Mucosa of stomach (tissue), 1 donor: ENCODE data around the gene MACO1.

Experiments used
- H3K27me3 ChIP-seq: one replicate; pipeline ENCODE4 v1.7.0; 2013; ENCODE audit warnings: mild to moderate bottlenecking, low read length; ENCODE audit not compliant: control insufficient read depth, insufficient read depth
- H3K36me3 ChIP-seq: one replicate; pipeline ENCODE4 v1.7.0; 2013; ENCODE audit warnings: low read length; ENCODE audit not compliant: control insufficient read depth, insufficient read depth
- H3K4me1 ChIP-seq: one replicate; pipeline ENCODE4 v1.7.0; 2013; ENCODE audit warnings: mild to moderate bottlenecking, low read length; ENCODE audit not compliant: control insufficient read depth, insufficient read depth
- H3K4me3 ChIP-seq: one replicate; pipeline ENCODE4 v1.7.0; 2013; ENCODE audit warnings: low read length
- H3K9ac ChIP-seq: one replicate; pipeline ENCODE4 v1.7.0; 2013; ENCODE audit warnings: mild to moderate bottlenecking, low read length, moderate library complexity
- H3K9me3 ChIP-seq: one replicate; pipeline ENCODE4 v1.7.0; 2013; ENCODE audit warnings: mild to moderate bottlenecking, low read length, moderate library complexity; ENCODE audit not compliant: control insufficient read depth
- donor health status: Pancreatic carcinoma.

The MACO1 gene

DNA sequence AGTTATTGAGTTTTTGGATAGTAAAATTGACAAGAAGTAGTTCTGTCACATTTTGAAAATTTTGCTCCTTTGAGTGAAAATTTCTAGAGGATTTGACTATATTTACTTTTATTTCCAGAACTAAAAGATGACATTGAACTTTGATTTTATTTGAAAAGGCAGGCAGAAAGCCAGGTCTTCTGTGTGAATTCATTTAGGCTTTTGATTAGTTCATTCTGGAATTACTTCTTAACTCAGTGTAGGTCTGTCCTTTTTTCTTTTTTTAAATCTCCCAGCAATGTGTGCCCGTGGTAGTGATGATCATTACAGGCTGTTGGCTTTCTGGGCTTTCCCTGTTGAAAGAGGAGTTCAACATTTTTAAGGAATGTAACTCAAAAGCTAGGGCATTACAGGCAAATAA, 53.8 kb downstream of the MACO1 start:
- Histone ChIP-seq H3K4me1 (no peaks in the 10 kb centered on the region), H3K9ac (no peak overlapping the region), H3K9me3 (no peaks in the 10 kb centered on the region), H3K36me3 (no peaks in the 10 kb centered on the region), H3K4me3 (no peak overlapping the region), H3K27me3 (no peaks in the 10 kb centered on the region)

DNA sequence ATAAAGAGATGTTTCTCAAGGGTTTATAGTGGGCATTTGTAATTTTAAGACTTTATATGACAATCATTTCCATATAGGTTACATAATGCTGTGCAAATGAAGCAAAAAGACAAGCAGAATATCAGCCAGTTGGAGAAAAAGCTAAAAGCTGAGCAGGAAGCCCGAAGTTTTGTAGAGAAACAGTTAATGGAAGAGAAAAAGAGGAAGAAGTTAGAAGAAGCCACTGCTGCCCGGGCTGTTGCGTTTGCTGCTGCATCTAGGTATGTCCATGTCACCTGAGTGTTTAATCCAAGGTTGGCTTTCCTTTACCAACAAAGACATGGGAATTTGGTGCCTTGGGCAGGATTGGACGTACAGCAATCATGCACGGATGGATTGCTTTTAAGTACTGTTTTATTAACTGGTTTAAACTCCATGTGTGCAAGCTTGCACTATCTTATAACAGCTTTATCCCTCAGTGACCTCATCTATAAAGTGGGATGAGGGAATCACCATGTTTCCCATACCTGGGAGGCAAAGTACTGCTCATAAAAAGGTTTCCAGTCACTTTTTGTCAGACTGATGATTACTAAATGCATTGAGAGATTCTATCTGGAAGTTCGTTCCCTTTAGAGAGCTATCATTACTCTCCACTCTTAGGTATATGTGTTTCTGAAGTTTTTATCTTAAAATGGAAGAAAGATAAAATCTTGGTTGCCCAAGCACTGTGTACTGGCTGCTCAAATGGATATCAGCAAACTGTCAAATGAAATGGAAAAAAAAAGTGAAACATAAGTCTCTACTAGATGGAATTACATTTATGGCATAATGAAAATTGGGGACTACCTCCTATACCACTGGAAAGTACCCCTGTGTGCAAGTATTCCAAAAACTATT, 55.1 kb downstream of the MACO1 start:
- Histone ChIP-seq H3K4me3 (no peak overlapping the region), H3K4me1 (no peaks in the 10 kb centered on the region), H3K36me3 (no peaks in the 10 kb centered on the region), H3K9ac (no peak overlapping the region), H3K9me3 (no peaks in the 10 kb centered on the region), H3K27me3 (no peaks in the 10 kb centered on the region)

DNA sequence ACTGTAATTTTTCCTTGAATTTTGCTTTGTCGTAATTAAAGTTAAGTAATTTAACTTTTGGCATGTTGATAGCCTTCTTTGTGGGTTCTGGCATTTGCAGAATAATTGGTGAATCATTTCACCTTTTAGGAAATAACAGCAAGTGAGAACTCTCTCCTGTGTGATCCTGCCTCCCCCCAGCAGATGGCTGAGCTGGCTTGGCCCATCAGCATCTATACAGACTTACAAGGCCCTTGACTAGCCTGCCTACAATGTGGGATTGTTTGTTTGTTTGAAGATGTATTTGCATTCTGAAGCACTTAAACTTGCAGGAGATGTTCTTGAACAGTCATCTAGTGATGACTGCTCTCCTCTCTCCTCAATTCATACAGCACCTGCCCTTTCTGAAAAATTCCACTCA, 55.9 kb downstream of the MACO1 start:
- Histone ChIP-seq H3K27me3 (no peaks in the 10 kb centered on the region), H3K9ac (no peak overlapping the region), H3K4me3 (no peak overlapping the region), H3K9me3 (no peaks in the 10 kb centered on the region), H3K4me1 (no peaks in the 10 kb centered on the region), H3K36me3 (no peaks in the 10 kb centered on the region)

DNA sequence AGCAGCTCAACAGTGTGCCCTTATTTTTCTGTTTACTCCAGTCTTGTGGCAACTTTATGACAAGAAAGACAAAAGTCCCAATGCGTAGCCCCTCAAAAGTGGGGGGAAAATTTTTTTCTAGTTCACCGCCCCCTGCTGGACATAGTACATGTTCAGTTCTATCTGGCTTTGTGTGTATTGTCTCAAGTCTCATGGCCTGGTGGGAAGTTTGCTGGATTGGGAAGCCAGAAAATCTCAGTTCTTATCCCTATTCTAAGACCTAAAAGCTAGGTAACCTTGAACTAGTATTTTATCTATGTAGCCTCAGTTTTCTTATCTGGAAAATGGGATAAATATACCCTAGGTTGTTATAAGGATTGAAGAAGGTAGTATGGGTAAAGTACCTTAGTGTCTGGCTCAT, 56.9 kb downstream of the MACO1 start:
- Histone ChIP-seq H3K27me3 (no peaks in the 10 kb centered on the region), H3K4me3 (no peak overlapping the region), H3K4me1 (no peaks in the 10 kb centered on the region), H3K9me3 (no peaks in the 10 kb centered on the region), H3K36me3 (no peaks in the 10 kb centered on the region), H3K9ac (no peak overlapping the region)

DNA sequence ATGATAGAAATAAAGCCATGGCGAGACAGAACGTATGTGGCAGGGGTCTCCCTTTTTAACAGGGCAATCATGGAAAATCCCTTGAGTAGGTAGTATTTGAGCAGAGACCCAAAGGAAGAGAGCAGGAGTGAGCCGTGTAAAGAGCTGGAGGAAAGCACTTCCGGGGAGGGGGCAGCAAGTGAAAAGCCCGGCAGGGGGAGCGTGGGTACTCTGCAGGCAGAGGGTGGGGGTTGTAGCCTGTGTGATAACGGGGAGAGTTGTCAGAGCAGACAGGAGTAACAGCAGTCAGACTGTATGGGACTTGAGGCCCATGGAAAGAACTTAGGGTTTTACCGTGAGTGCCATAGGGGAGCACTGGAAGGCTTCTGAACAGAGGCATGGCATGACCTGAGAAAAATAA, 61.6 kb downstream of the MACO1 start:
- Histone ChIP-seq H3K36me3 (no peaks in the 10 kb centered on the region), H3K9ac (no peak overlapping the region), H3K9me3 (no peaks in the 10 kb centered on the region), H3K4me3 (no peak overlapping the region), H3K27me3 (no peaks in the 10 kb centered on the region), H3K4me1 (no peaks in the 10 kb centered on the region)

DNA sequence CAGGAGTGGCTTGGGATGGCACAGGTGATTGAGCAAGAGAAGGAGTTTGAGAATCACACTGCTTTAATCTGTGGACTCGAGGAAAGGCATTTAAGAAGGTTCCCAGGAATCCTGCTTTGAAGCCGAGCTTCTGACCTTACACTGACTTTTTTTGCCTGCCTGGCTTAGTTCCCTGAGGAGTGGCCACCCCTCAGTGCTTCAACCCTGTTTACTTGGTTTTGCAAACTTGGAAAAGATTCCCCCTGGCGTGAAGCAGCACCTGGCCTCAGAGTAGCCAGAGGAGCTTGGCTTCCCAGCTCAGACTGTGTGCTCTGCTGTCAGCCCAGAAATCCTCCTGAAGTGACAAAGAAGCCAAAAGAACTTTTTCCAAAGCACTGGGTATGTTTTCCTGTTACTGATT, 64.3 kb downstream of the MACO1 start:
- H3K4me1 ChIP-seq, result no peaks in the 10 kb centered on the region
- no peak overlapping the region for H3K4me3 ChIP-seq
- no peaks in the 10 kb centered on the region for H3K27me3 ChIP-seq
- no peaks in the 10 kb centered on the region for H3K36me3 ChIP-seq
- no peak overlapping the region for H3K9ac ChIP-seq
- no peaks in the 10 kb centered on the region for H3K9me3 ChIP-seq

DNA sequence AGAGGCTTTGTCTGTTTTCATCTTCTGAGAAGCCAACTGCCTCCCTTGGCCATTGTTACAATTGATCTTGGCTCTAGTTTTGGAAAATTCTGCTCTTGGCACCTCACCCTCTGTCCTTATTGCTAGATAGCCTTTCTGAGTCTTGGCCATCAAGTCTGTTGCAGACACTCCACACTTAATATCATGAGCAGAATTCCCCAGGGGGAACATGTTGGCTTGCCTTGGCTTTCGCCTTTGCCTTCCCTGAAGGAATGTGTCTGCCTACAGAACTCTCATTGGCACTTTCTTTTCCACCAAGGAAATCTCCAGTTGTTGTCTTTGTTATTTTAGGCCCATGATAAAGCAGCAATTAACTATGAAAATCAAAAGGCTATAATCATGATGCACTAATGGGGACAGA, 70.0 kb downstream of the MACO1 start:
- Histone ChIP-seq H3K4me1 (peaks cover 7% of the 10 kb centered on the region), H3K36me3 (no peaks in the 10 kb centered on the region), H3K4me3 (no peak overlapping the region)

DNA sequence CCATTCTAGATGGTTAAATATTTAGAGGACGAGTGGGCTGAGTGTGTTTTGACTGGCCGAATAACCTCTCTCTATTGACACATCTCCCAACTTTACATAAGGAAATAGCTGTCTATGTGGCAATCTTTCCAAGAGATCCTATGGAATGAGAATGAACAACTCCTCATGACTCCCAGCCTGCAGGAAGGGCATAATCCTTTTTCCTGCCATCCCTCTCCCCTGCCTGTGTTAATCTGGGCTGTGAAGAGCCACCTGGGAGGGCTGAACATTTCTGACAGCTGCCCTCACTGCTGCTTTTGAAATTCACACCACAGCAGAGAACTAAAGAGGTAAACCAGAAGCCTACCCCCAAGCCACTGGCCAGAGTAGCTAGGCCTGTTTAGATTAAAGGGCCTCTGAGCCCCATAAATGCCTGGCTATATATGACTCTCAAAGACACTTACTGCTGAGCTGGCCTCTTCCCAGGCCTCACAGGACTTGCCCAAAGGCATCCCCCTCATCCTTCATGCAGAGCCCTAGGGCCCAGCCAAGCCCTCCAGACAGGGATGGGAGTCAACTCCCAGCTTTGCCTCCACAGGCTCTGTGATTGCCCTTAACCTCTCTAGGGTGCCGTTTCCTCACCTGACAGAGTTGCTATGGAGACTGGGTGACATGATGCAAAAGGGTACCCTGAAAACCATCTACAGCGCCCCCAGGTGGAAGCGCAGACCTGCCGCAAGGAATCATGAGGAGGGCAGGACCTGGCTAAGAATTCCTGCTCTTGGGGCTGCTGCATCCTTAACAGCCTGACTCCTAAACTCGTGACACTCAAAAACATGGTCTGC, 70.8 kb downstream of the MACO1 start:
- Histone ChIP-seq H3K36me3 (no peaks in the 10 kb centered on the region), H3K4me1 (peaks cover 13% of the 10 kb centered on the region), H3K4me3 (no peak overlapping the region), H3K9me3 (no peaks in the 10 kb centered on the region), H3K27me3 (no peaks in the 10 kb centered on the region), H3K9ac (no peak overlapping the region)

More for the DNA sequence above, 70.0 kb downstream of the MACO1 start:
- Histone ChIP-seq H3K9ac (no peak overlapping the region), H3K27me3 (no peaks in the 10 kb centered on the region), H3K9me3 (no peaks in the 10 kb centered on the region)

DNA sequence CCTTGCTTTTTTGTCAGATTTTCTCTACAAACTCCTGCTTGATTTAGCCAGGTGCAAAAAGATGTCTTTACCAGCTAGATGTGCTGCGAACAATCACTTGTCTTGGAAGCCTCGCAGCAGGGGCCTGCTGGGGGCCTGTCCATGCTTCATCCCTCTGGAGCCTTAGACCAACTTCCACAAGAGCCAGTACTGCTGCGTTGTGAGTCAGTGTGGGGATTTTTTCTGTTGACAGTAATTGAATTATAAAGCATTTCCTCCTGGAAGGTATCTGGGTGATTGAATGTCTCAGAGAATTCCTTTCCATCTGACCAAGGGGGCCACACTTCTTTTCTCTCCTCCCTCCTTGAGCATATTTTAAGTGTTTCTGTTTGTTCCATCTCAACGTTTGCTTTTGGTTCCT, 72.3 kb downstream of the MACO1 start:
- no peaks in the 10 kb centered on the region for H3K27me3 ChIP-seq
- H3K9me3 ChIP-seq, result no peaks in the 10 kb centered on the region
- peaks cover 13% of the 10 kb centered on the region for H3K4me1 ChIP-seq
- H3K4me3 ChIP-seq, result no peak overlapping the region
- no peak overlapping the region for H3K9ac ChIP-seq
- no peaks in the 10 kb centered on the region for H3K36me3 ChIP-seq

DNA sequence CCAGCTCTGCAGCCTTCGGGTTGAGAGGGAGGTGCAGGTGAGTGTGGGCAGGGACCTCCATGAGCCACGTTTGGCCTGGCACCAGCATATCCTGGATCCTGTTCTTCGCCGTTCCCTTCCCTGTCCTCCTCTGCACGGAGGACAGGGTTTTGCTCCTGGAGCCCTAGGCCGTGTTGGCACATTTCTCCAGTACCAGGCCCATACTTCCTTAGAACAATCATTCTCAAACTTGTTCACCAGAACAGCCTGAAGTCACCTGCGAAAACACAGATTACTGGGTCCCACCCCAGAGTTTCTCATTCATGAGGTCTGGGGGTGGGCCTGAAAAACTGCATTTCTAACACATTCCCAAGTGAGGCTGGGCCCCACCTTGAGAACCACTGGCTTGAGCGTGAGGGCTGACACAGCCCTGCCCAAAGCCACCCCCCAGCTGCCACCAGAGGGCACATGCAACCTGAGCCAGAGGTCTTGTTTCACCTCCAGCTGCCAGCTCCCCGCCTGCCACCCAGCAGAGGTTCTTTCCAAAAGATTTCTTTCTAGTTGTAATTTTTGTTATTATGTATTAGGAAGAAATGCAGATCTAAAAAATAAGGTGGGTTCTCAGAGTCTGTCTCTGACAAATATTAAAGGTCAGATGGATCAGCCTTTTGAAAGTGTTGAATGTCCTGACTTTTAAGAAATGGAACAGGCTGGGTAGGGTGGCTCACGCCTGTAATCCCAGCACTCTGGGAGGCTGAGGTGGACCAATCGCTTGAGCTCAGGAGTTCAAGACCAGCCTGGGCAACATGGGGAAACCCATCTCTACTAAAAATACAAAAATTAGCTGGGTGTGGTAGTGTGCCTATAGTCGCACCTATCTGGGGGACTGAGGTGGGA, 73.1 kb downstream of the MACO1 start:
- Histone ChIP-seq H3K4me3 (no peak overlapping the region), H3K9ac (no peak overlapping the region), H3K4me1 (peaks cover 13% of the 10 kb centered on the region), H3K9me3 (no peaks in the 10 kb centered on the region), H3K27me3 (no peaks in the 10 kb centered on the region), H3K36me3 (no peaks in the 10 kb centered on the region)

DNA sequence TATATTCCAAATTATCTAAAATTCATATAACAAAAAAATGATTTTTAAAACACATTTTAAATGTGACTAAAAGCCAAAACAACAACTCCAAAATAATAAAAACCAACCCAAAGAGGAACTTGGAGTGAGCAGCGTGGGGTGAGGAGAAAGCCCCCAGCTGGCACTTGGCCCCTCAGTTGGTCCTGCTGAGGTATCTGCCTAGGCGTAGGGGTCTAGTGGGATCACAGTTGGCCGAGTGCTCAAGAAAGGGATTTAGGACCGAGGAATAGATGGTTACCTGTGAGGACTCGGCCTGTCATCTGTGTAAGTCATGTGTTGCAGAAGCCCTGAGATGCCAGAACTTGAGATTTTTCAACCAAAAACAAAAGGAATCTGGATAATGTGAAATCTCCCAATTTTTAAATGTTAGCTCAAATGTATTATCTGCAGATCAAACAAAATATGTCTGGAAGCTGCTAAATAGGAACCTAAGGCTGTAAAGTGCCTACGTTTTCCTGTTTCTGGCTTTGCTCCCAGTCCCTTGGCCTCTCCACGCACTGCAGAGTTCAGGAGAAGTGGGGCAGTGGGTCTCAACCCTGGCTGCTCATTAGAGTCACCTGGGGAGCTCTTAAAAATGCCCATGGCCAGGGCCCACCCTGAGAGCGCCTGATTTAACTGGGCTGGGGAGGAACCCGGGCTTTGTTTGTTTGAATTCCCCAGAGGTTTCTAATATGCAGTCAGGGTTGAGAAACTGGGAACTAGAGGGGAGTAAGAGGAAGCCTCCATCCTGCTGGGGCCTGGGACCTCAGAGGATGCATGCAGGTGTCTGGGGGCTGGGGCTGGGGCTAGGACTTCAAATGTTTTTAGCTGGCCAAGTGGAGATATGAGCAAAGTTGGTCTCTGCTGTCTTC, 74.3 kb downstream of the MACO1 start:
- H3K9me3 ChIP-seq, result no peaks in the 10 kb centered on the region
- no peak overlapping the region for H3K9ac ChIP-seq
- peaks cover 13% of the 10 kb centered on the region for H3K4me1 ChIP-seq
- H3K27me3 ChIP-seq, result no peaks in the 10 kb centered on the region
- H3K36me3 ChIP-seq, result no peaks in the 10 kb centered on the region
- no peak overlapping the region for H3K4me3 ChIP-seq
